Measurements from ENCODE around the gene ALDH1B1. TPM values are rescaled to one million over a fixed set of nuclear protein-coding genes. Genes with fewer than 3 reads are reported as not detected.

Gene ALDH1B1
- total RNA-seq, 4 donors from 2014 or later: 22.1 to 58.5 (median 28.0) TPM

- no peak overlapping the region for H3K27ac ChIP-seq
- TF ChIP-seq POLR2A (IDR thresholded peaks at IDR 0.05): no peak
- TF ChIP-seq, protein P1, sequence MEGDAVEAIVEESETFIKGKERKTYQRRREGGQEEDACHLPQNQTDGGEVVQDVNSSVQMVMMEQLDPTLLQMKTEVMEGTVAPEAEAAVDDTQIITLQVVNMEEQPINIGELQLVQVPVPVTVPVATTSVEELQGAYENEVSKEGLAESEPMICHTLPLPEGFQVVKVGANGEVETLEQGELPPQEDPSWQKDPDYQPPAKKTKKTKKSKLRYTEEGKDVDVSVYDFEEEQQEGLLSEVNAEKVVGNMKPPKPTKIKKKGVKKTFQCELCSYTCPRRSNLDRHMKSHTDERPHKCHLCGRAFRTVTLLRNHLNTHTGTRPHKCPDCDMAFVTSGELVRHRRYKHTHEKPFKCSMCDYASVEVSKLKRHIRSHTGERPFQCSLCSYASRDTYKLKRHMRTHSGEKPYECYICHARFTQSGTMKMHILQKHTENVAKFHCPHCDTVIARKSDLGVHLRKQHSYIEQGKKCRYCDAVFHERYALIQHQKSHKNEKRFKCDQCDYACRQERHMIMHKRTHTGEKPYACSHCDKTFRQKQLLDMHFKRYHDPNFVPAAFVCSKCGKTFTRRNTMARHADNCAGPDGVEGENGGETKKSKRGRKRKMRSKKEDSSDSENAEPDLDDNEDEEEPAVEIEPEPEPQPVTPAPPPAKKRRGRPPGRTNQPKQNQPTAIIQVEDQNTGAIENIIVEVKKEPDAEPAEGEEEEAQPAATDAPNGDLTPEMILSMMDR (IDR thresholded peaks at IDR 0.05): no peak
- no peak for DNase-seq
- no peak overlapping the region for H3K4me3 ChIP-seq
- H3K9me3 ChIP-seq: no peaks in the 10 kb centered on the region
- intact Hi-C loops (cut with DNase I; ENCODE audit: low total_unique reads): no loop called here
- H3K27me3 ChIP-seq: no peaks in the 10 kb centered on the region
- no peaks in the 10 kb centered on the region for H3K4me1 ChIP-seq
- H3K36me3 ChIP-seq: no peaks in the 10 kb centered on the region
Observed at GRCh38 chr9:38368731-38369130, 23.8 kb upstream of the ALDH1B1 start.

DNA sequence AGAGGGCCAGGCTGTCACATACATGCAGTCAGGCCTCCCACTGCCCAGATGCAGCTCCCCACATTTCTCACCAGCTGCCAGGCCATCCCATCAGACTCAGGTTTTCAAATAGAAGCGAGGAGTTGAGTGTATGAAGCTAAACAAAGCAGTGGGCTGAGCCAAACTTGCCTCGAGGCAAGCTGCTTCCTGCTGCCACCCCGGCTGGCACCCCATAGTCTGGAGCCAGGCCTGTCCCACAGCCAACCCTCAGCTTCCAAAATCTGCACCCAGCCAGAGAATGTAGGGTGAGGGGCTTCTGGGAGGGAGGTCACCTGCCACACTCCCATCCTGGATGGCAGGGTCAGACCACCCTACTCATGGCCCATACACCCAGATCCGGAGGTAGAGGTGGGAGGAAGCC, 22.3 kb upstream of the ALDH1B1 start:
- no peaks in the 10 kb centered on the region for H3K4me1 ChIP-seq
- H3K36me3 ChIP-seq: no peaks in the 10 kb centered on the region
- H3K27me3 ChIP-seq: no peaks in the 10 kb centered on the region
- intact Hi-C loops (cut with DNase I; ENCODE audit: low total_unique reads): no loop called here
- no peaks in the 10 kb centered on the region for H3K9me3 ChIP-seq
- DNase-seq: peak in 1 of 2 donors; percentile 1
- H3K27ac ChIP-seq: no peak overlapping the region
- no peak overlapping the region for H3K4me3 ChIP-seq
- TF ChIP-seq, protein P1 (IDR thresholded peaks at IDR 0.05): no peak
- TF ChIP-seq POLR2A (IDR thresholded peaks at IDR 0.05): no peak

- peak; percentile 26 to 56 for DNase-seq
- no peaks in the 10 kb centered on the region for H3K36me3 ChIP-seq
Observed at GRCh38 chr9:38371495-38371894, 21.0 kb upstream of the ALDH1B1 start.

DNA sequence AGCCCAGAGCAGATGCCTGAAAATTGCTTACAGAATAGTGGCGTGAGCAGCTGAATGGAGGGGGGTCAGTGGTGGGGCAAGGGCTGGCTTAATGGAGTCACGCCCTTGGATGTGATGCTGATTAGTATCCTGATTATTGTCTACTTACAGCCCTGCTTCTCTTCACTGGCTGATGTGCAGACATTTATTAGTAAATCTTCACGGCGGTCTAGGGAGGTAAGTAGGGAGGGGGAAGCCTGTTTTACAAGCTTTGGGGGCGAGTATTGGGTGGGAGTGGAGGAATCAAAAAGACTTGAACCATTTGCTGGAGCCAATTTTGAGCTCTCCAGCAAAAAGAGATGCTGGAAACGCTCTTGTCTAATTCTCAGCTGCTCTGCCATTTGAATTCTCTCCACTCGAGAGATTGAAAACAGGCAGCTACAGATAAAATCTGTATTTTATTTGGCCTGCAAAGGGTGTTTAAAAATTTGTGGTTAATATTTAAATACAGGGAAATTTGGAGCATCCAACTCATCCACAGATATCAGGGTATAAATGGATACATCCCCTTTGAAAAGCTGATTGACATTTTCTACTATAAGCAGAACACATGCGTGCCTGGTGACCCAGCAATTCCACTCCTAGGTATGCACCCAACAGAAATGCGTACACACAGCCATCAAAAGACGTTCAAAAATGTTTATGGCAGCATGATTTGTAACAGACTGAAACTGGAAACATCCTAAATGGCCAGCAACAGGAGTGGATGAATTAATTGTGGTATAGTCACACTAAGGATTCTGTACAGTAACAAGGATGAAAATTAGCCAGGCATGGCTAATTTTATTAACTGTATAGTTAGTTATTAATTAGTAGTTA, 19.5 kb upstream of the ALDH1B1 start:
- Histone ChIP-seq H3K4me1 (no peaks in the 10 kb centered on the region), H3K36me3 (no peaks in the 10 kb centered on the region), H3K27ac (peak overlapping the region; percentile 73 to 75), H3K9me3 (no peaks in the 10 kb centered on the region), H3K4me3 (no peak overlapping the region), H3K27me3 (no peaks in the 10 kb centered on the region)
- DNase-seq: peak; percentile 16 to 64
- intact Hi-C loops (cut with DNase I; ENCODE audit: low total_unique reads): no loop called here
- TF ChIP-seq, protein P1 (IDR thresholded peaks at IDR 0.05): no peak

More at GRCh38 chr9:38371495-38371894, 21.0 kb upstream of the ALDH1B1 start:
- Histone ChIP-seq H3K9me3 (no peaks in the 10 kb centered on the region), H3K27ac (peak overlapping the region in 1 of 2 donors; percentile 73), H3K4me1 (no peaks in the 10 kb centered on the region), H3K4me3 (no peak overlapping the region), H3K27me3 (no peaks in the 10 kb centered on the region)
- TF ChIP-seq, protein P1 (IDR thresholded peaks at IDR 0.05): peak; percentile 40 to 50 (median 45)
- no peak for TF ChIP-seq POLR2A (IDR thresholded peaks at IDR 0.05)
- intact Hi-C loops (cut with DNase I; ENCODE audit: low total_unique reads): no loop called here

GRCh38 chr9:38373679-38374078, 18.8 kb upstream of the ALDH1B1 start:
- intact Hi-C loops (cut with DNase I; ENCODE audit: low total_unique reads): no loop called here
- Histone ChIP-seq H3K4me1 (no peaks in the 10 kb centered on the region), H3K27ac (peak overlapping the region in 1 of 2 donors; percentile 73), H3K9me3 (no peaks in the 10 kb centered on the region), H3K27me3 (no peaks in the 10 kb centered on the region), H3K4me3 (no peak overlapping the region), H3K36me3 (no peaks in the 10 kb centered on the region)
- TF ChIP-seq, protein P1 (IDR thresholded peaks at IDR 0.05): no peak
- TF ChIP-seq POLR2A (IDR thresholded peaks at IDR 0.05): no peak
- no peak for DNase-seq

Measured in uterus (tissue), 4 donors.